Body of pancreas (tissue), 4 donors: Measurements from ENCODE around the gene MAGOH.

Experiments
- CTCF ChIP-seq, 7 experiments: fragments of 450-650 bp in 4 of 7; fragments of 200-600 bp in 3 of 7; sonication (generic) in 3 of 7; IDR thresholded peaks; one replicate each; pipeline ENCODE4 v1.5.1; 2016 to 2019; ENCODE audit warnings: antibody characterized with exemption in 7 of 7
- POLR2A ChIP-seq, 3 donors: fragments of 450-650 bp; IDR thresholded peaks; one replicate each; pipeline ENCODE4 v1.6.1; 2016; ENCODE audit warnings: antibody characterized with exemption in 3 of 3, mild to moderate bottlenecking in 2 of 3

- TF ChIP-seq POLR2A (IDR thresholded peaks at IDR 0.05) (no peak), CTCF (IDR thresholded peaks at IDR 0.05) (no peak)
Measured at GRCh38 chr1:53272349-53272748, 34.0 kb upstream of the MAGOH start.
